B cell (primary cell): ENCODE measurements around the gene ATAD2B. TPM values are rescaled to one million over a fixed set of nuclear protein-coding genes. Genes with fewer than 3 reads are reported as not detected.

ENCODE experiments used
- ATAC-seq: fragments of 200-7000 bp; cut with Tn5 transposase; one replicate; pipeline ENCODE4 v1.10.0; 2021; ENCODE audit warnings: low read depth, mild to moderate bottlenecking, moderate number of reproducible peaks, moderate library complexity
- CTCF ChIA-PET: fragments of 350-600 bp; sonication (Branson Sonifier 250); formaldehyde crosslinking; loops from one replicate; lab custom pipeline; 2021; ENCODE audit warnings: antibody characterized with exemption, inconsistent platforms; lab: Charles Lee
- POLR2A ChIA-PET: fragments of 350-600 bp; sonication (Branson Sonifier 250); formaldehyde crosslinking; loops from one replicate; lab custom pipeline; 2021; ENCODE audit warnings: antibody characterized with exemption; lab: Charles Lee
- DNase-seq: peaks from one replicate; pipeline ENCODE4 v3.0.0; 2013
- H2AFZ ChIP-seq: 2 replicates; pipeline ENCODE4 v1.6.1; 2012; ENCODE audit warnings: mild to moderate bottlenecking, low read depth, low read length; ENCODE audit not compliant: insufficient read depth, poor library complexity, severe bottlenecking
- H3K27ac ChIP-seq, 2 donors: 1 replicate in 1 of 2; 2 replicates in 1 of 2; pipeline ENCODE4 v1.5.1; 2012 to 2013; ENCODE audit warnings: low read length in 2 of 2, mild to moderate bottlenecking in 2 of 2, moderate library complexity in 1 of 2
- H3K27me3 ChIP-seq, 4 experiments: fragments of 200-600 bp in 1 of 4; sonication (generic) in 1 of 4; replicated peaks in 1 of 4; 1 replicate in 2 of 4; 2 replicates in 2 of 4; pipeline versions ENCODE4 v1.6.1 to v1.7.0; 2013 to 2016; ENCODE audit warnings: low read length in 3 of 4, mild to moderate bottlenecking in 2 of 4, mixed read lengths in 1 of 4, moderate library complexity in 1 of 4; ENCODE audit not compliant: insufficient read depth in 4 of 4, control insufficient read depth in 3 of 4; ENCODE audit errors: control extremely low read depth in 1 of 4
- H3K36me3 ChIP-seq, 2 experiments: replicated peaks in 1 of 2; 1 replicate in 1 of 2; 2 replicates in 1 of 2; pipeline versions ENCODE4 v1.6.1 to v1.7.1; 2013; ENCODE audit warnings: low read length in 1 of 2; ENCODE audit not compliant: insufficient read depth in 2 of 2, control insufficient read depth in 1 of 2; ENCODE audit errors: control extremely low read depth in 1 of 2, extremely low read depth in 1 of 2
- H3K4me1 ChIP-seq, 2 donors: fragments of 200-600 bp in 1 of 2; sonication (generic) in 1 of 2; 1 replicate in 1 of 2; 2 replicates in 1 of 2; pipeline versions ENCODE4 v1.5.1 to v1.6.1; 2013 to 2017; ENCODE audit warnings: low read length in 2 of 2; ENCODE audit not compliant: control insufficient read depth in 2 of 2, insufficient read depth in 2 of 2
- H3K4me2 ChIP-seq: replicated peaks from 2 replicates; pipeline ENCODE3; 2012; ENCODE audit warnings: mild to moderate bottlenecking, low read depth, low read length; ENCODE audit not compliant: poor library complexity, severe bottlenecking
- H3K4me3 ChIP-seq, 5 experiments: fragments of 200-600 bp in 1 of 5; sonication (generic) in 1 of 5; 1 replicate in 3 of 5; 2 replicates in 2 of 5; pipeline versions ENCODE4 v1.5.1 to v1.7.0; 2011 to 2016; ENCODE audit warnings: low read length in 4 of 5, mild to moderate bottlenecking in 4 of 5, low read depth in 2 of 5, control low read depth in 1 of 5, moderate library complexity in 1 of 5; ENCODE audit not compliant: insufficient read depth in 1 of 5; ENCODE audit errors: control extremely low read depth in 1 of 5, extremely low read depth in 1 of 5
- H3K79me2 ChIP-seq: fragments of 200-600 bp; sonication (generic); one replicate; pipeline ENCODE4 v1.6.0; 2016; ENCODE audit warnings: low read length; ENCODE audit not compliant: control insufficient read depth, insufficient read depth
- H3K9ac ChIP-seq: fragments of 200-600 bp; sonication (generic); 2 replicates; pipeline ENCODE4 v1.6.1; 2017; ENCODE audit warnings: mild to moderate bottlenecking, low read length, moderate library complexity
- H3K9me3 ChIP-seq, 3 donors: one replicate each; pipeline versions ENCODE4 v1.6.1 to v1.7.1; 2013; ENCODE audit warnings: low read length in 2 of 3; ENCODE audit not compliant: control insufficient read depth in 2 of 3, insufficient read depth in 1 of 3; ENCODE audit errors: control extremely low read depth in 1 of 3
- H4K20me1 ChIP-seq: 2 replicates; pipeline ENCODE4 v1.6.0; 2012; ENCODE audit warnings: mild to moderate bottlenecking, low read length; ENCODE audit not compliant: insufficient read depth, control insufficient read depth, poor library complexity, severe bottlenecking
- H3K27ac Mint-ChIP-seq: one replicate; pipeline ENCODE4 v1.8.0; 2021; ENCODE audit warnings: mixed read lengths
- H3K27me3 Mint-ChIP-seq: one replicate; pipeline ENCODE4 v1.8.0; 2021; ENCODE audit warnings: mixed read lengths
- H3K4me1 Mint-ChIP-seq: one replicate; pipeline ENCODE4 v1.8.0; 2021; ENCODE audit warnings: mixed read lengths
- H3K4me3 Mint-ChIP-seq: one replicate; pipeline ENCODE4 v1.8.0; 2021; ENCODE audit warnings: mixed read lengths
- H3K9me3 Mint-ChIP-seq: one replicate; pipeline ENCODE4 v1.8.0; 2022; ENCODE audit warnings: mixed read lengths; ENCODE audit not compliant: insufficient read depth
- EZH2 ChIP-seq: IDR thresholded peaks from 2 replicates; pipeline ENCODE4 v1.6.1; 2012; ENCODE audit warnings: borderline replicate concordance, low read depth, mild to moderate bottlenecking, moderate library complexity, low read length; ENCODE audit not compliant: insufficient read depth, poor library complexity, severe bottlenecking
- WGBS: methylation state at CpG from one replicate; pipeline ENCODE4 v1.1.5; 2013; ENCODE audit warnings: missing lambda C conversion rate; ENCODE audit not compliant: insufficient coverage; 5-methylcytosine and 5-hydroxymethylcytosine counted together
- intact Hi-C: fragments of 100-400 bp; cut with micrococcal nuclease; formaldehyde crosslinking; loops from one replicate; pipeline ENCODE4 v1.10.0; 2022
- polyA plus RNA-seq: library from polyadenylated mRNA; depleted of rRNA; stranded (reverse); fragments of >200 nt; gene quantifications from 2 replicates; pipeline ENCODE4 v1.2.3, GENCODE V29; 2012
- total RNA-seq, 2 donors: library from RNA; stranded (reverse); fragments of 120-200 nt in 1 of 2; gene quantifications; 1 replicate in 1 of 2; 2 replicates in 1 of 2; pipeline versions ENCODE4 v1.2.3 to v1.2.4, GENCODE V29; 2013 to 2022
- TF ChIP-seq, protein P1 (sequence below): fragments of 200-600 bp; IDR thresholded peaks from one replicate; pipeline ENCODE4 v1.8.0; 2022; ENCODE audit warnings: antibody characterized with exemption, mild to moderate bottlenecking

ATAD2B gene
- total and polyA plus RNA-seq, 2 donors (not counting 1 experiment from before 2014, with no cell fraction given), result 5.1 to 90.8 TPM

DNA sequence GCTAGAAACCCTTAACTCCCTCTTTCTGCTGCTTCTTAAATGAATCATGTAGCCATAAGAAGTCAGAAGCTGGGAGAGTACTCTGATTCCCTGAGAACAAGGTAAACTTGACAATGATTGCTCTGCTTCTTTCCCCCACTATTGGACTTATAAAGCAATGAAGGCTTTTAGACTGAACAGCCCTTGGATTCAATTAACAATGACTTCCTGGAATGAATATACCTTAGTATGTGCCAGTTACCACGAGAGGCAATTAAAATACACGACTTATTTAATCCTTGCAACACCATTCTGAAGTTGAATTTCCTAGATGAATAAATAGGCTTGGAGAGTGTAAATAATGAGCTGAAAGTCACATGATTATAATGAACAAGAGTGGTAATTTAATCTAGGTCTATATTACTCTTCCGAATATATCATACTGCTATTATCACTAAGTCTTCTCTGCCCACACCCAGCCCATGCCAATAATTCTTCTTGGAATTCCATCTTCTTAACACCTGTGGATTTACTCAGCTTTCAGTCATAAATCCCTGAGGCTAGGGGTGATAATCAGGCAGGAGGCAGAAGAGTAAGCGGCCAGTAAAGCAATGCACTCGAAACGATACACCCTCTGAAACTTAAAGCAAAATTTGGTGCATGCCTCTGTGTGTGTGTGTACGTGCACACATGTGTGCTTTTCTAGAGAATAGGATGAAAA is 170.2 kb downstream of the ATAD2B start:
- ATAC-seq, result no peak
- DNase-seq, result no peak
- H3K4me3 ChIP-seq, result no peak overlapping the region
- Mint-ChIP-seq H3K4me3 (no peak overlapping the region), H3K9me3 (no peaks in the 10 kb centered on the region), H3K4me1 (peaks cover 5% of the 10 kb centered on the region), H3K27ac (no peak overlapping the region), H3K27me3 (no peaks in the 10 kb centered on the region)
- H3K9ac ChIP-seq, result no peak overlapping the region
- H3K79me2 ChIP-seq, result no peaks in the 10 kb centered on the region
- no peaks in the 10 kb centered on the region for H4K20me1 ChIP-seq
- H3K9me3 ChIP-seq, result no peaks in the 10 kb centered on the region
- ChIA-PET POLR2A (no interaction called here), CTCF (no interaction called here)
- no peak for TF ChIP-seq EZH2
- TF ChIP-seq, protein P1, sequence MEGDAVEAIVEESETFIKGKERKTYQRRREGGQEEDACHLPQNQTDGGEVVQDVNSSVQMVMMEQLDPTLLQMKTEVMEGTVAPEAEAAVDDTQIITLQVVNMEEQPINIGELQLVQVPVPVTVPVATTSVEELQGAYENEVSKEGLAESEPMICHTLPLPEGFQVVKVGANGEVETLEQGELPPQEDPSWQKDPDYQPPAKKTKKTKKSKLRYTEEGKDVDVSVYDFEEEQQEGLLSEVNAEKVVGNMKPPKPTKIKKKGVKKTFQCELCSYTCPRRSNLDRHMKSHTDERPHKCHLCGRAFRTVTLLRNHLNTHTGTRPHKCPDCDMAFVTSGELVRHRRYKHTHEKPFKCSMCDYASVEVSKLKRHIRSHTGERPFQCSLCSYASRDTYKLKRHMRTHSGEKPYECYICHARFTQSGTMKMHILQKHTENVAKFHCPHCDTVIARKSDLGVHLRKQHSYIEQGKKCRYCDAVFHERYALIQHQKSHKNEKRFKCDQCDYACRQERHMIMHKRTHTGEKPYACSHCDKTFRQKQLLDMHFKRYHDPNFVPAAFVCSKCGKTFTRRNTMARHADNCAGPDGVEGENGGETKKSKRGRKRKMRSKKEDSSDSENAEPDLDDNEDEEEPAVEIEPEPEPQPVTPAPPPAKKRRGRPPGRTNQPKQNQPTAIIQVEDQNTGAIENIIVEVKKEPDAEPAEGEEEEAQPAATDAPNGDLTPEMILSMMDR, result no peak
- no peak overlapping the region for H2AFZ ChIP-seq
- peaks cover 7 to 60% of the 10 kb centered on the region in 2 experiments for H3K36me3 ChIP-seq
- no peak overlapping the region for H3K4me2 ChIP-seq
- H3K27me3 ChIP-seq, result no peaks in the 10 kb centered on the region
- no peaks in the 10 kb centered on the region for H3K4me1 ChIP-seq
- WGBS, result no CpG with 5 or more reads among the region's 7 CpGs
- no peak overlapping the region for H3K27ac ChIP-seq
- intact Hi-C loops, result no loop called here

DNA sequence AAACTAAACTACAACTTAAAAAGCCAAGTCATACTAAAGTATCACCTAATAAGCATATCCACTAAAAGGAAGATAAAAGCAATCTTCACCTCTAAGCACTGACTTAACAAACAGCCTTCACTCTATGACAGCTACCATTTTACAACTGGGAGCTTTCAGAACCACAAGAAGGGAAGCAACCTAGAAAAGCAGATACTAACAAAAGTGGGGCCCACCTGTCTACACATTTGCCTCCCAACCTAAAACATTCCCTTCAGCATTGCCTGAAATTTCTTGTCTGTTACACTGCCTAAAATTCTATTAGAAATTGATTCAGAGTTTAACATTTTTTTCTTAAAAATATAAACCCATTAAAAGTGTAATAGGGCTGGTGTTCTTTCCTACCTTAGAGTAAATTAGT is 172.0 kb downstream of the ATAD2B start:
- Mint-ChIP-seq H3K27me3 (no peaks in the 10 kb centered on the region), H3K4me1 (no peaks in the 10 kb centered on the region), H3K27ac (no peak overlapping the region), H3K9me3 (no peaks in the 10 kb centered on the region), H3K4me3 (no peak overlapping the region)
- no peak for ATAC-seq
- H3K4me1 ChIP-seq, result no peaks in the 10 kb centered on the region
- H3K4me3 ChIP-seq, result no peak overlapping the region
- H2AFZ ChIP-seq, result no peak overlapping the region
- no peaks in the 10 kb centered on the region for H3K79me2 ChIP-seq
- TF ChIP-seq, protein P1, result no peak
- no peak for TF ChIP-seq EZH2
- no peak overlapping the region for H3K4me2 ChIP-seq
- H3K27ac ChIP-seq, result no peak overlapping the region
- ChIA-PET POLR2A (no interaction called here), CTCF (no interaction called here)
- no peaks in the 10 kb centered on the region for H3K27me3 ChIP-seq
- H3K36me3 ChIP-seq, result peaks cover 10 to 64% of the 10 kb centered on the region in 2 experiments
- intact Hi-C loops, result no loop called here
- no peak for DNase-seq
- H3K9me3 ChIP-seq, result no peaks in the 10 kb centered on the region
- H3K9ac ChIP-seq, result no peak overlapping the region
- no peaks in the 10 kb centered on the region for H4K20me1 ChIP-seq
